Medulla oblongata (tissue), 1 donor: ENCODE measurements around the gene VPS29.
"Not testable (repeated sequence)": the region's sequence is repeated elsewhere in the genome, so short reads cannot be mapped to it uniquely, and the experiment has no call there.

Experiments used
- DNase-seq: peaks from one replicate; pipeline ENCODE4 v3.0.0-alpha.2; 2015; ENCODE audit errors: extremely low spot score

Gene VPS29

DNA sequence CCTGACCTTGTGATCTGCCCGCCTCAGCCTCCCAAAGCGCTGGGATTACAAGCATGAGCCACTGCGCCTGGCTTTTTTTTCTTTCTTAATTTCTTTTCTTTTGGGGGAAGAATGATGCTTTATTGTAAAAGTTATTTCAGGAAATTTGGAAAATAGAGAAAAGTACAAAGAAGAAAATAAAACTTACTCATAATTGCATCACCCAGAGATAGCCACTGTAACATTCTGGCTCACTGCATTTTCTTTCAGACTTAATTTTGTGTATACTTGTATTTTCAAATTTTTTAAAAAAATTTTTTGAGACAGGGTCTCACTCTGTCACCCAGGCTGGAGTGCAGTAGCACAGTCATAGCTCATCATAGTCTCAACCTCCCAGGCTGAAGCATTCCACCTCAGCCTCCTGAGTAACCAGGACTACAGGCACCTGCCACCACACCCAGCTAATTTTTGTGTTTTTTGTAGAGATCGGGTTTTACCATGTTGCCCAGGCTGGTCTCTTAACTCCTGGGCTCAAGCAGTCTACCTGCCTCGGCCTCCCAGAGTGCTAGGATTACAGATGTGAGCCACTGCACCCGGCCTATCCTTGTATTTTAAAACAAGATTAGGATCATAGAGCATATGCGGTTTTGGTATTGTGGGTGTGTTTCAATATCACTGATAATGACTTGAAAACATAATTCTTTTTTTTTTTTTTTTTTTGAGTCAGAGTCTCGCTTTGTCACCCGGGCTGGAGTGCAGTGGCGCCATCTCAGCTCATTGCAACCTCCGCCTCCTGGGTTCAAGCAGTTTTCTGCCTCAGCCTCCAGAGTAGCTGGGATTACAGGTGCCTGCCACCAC, 19.2 kb upstream of the VPS29 start:
- not testable (repeated sequence) for DNase-seq

DNA sequence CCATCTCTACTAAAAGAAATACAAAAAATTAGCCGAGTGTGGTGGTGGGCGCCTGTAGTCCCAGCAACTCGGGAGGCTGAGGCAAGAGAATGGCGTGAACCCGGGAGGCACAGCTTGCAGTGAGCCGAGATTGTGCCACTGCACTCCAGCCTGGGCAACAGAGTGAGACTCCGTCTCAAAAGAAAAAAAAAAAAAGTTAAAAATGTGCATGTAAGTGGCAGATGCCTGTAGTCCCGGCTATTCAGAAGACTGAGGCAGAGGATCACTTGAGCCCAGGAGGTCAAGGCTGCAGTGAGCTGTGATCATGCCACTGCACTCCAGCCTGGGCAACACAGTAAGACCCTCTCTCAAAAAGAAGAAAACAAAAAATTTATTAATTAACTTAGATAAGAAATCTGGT, 16.1 kb upstream of the VPS29 start:
- not testable (repeated sequence) for DNase-seq

GRCh38 chr12:110516995-110517394, 15.1 kb upstream of the VPS29 start:
- no peak for DNase-seq

GRCh38 chr12:110514363-110514762, 12.5 kb upstream of the VPS29 start:
- DNase-seq, result no peak

GRCh38 chr12:110513842-110514241, 11.9 kb upstream of the VPS29 start:
- no peak for DNase-seq

DNA sequence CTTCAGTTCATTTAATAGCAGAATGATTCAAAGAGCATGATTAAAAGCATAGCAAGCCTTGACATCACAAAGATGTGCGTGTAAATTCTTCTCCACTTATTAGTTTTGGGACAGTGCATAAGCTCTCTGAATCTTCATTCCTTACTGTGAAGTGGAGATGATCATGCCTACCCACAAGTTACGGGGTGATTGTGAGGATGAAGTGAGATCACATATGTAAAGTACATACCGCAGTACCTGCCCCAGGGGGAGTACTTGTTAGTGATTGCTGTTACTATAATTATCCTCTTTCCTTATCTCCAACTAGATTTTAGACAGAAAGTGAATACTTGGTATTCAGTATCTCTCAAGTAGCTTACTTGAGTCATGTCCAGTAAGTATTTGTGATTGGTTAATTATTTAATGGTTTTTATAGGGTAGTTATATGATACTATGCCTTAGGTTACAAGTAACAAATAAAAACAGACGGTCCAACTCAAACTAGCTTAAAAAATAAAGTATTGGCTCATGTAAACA, 6.2 kb upstream of the VPS29 start:
- no peak for DNase-seq

- DNase-seq, result no peak
Observed at GRCh38 chr12:110505332-110505731, 3.4 kb upstream of the VPS29 start.

DNA sequence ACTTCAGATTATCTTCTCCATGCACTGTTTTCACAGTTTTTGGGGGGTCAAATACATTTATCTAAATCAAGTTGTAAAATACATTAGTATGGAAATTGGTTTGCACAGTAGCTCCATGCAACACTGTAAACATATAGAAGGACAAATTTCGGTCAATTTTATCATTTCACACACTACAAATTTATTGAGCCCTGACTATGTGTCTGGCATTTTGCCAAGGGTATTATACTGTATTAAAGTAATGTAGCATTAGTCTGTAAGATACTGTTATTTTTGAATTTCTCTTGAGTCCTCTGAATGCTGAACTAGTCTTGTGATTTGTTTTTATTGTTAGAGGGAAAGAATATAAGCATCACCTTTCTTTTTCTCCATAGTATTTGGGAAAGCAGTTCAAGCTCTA, 1.5 kb upstream of the VPS29 start:
- no peak for DNase-seq

- DNase-seq, result no peak
Observed at GRCh38 chr12:110501399-110501751, 536 bp downstream of the VPS29 start.

DNA sequence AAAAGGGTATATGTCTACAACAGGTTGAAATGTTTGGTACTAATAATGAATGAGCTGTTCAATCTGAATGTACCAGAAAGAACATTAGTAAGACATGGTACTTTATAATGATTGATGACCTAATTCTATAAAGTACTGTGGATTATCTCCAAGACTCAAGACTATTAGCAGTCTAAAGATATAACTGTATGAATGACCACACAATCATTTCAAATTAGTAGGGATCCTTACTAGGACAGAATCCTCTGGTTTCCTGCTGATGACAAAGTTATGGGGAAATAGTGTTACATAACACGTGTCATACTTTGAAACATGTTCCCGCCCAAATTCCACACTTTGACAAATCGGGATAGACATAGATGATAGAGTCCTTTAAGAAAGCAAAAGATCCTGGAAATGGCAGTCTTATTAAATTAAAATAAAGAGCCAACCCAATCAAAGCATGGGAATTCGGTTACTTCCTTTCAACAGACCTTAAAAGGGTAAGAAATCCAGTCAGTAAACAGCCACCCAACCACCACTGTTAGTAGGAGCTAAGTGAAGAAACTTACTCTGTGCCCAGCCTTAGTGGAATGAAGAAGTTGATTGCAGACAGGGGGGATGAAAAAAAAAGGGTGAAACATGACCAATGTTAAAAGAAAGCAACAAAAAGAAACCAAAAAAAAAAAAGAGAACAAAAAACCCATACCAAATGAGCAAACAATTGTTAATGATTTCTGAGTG, 2.8 kb downstream of the VPS29 start:
- DNase-seq, result peak; percentile 13

- DNase-seq, result no peak
Observed at GRCh38 chr12:110475426-110475825, 26.5 kb downstream of the VPS29 start.

DNA sequence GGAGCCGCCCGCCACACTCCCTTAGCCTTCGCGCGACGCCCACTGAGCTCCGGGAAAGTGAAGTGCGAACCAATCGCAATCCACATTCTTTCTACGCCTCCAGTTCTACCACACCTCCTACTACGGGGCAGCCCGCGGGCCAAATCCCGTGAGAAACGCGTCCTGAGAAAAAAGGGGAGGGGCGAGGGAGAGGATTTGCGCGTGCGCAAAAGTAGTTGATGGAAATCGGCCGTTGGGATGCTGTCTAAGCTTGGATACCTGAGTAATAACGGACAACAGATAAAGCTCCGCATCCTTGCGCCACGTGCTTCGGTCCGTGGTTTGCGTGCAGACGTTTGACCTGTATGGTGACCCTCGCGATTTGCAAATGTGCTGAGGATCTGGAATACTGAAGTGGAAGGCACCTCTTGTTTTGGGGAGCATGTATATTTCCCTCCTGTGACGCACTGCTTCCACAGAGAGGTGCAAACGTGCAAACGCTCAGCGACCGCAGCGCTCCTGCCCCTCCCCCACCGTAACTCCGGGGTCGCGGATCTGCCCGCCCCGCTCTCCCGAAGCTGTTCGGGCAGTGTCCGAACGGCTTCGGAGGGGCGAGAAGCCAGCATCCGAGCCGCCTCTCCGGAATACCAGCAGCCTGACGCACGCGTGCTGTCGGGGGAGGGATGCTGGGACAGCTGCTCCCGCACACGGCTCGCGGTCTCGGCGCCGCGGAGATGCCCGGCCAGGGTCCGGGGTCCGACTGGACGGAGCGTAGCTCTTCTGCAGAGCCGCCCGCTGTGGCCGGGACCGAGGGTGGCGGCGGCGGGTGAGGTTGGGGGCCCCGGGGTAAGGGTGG, 33.5 kb downstream of the VPS29 start, which contains the start of the genes FAM216A and GPN3:
Gene FAM216A (plus strand): TSS at position 632 of the 835 bp plus-strand sequence. CDS start 31 bp downstream, at position 663.
Gene GPN3 (minus strand): TSS at position 44 of the 835 bp plus-strand sequence. CDS start 54 bp downstream, outside the sequence.
- peak; percentile 99 for DNase-seq

- DNase-seq, result no peak
Observed at GRCh38 chr12:110467847-110468213, 34.1 kb downstream of the VPS29 start.

- DNase-seq, result no peak
Observed at GRCh38 chr12:110466791-110467190, 35.1 kb downstream of the VPS29 start.

DNA sequence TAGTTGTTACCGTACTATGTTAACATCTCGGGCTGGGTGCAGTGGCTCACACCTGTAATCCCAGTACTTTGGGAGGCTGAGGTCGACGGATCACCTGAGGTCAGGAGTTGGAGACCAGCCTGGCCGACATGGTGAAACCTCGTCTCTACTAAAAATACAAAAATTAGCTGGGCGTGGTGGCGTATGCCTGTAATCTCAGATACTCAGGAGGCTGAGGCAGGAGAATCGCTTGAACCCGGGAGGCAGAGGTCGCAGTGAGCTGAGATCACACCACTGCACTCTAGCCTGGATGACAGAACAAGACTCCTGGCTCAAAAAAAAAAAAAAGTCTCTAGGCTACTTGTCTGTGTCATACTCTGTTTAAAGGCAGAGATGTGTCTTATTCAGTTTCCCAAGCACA, 36.1 kb downstream of the VPS29 start:
- DNase-seq, result not testable (repeated sequence)

DNA sequence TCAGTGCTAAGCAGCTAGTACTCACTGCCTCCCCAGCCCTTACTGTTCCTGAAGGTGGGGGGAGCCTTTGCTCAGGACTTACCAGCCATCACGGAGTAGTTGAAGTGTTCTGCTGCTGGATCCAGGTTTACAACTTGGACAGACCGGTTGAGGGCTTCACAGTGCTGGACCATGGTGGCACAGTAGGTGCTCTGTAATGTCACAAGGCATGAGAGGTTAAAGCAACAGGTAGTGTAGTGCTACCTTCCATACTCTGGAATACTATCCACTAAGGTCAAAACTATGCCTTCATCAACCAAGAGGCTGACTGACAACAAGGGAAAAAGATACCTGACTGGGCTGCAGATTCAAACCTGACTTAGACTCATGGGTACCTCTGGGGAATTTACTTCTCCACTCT, 36.9 kb downstream of the VPS29 start:
- no peak for DNase-seq

GRCh38 chr12:110461189-110461588, 40.7 kb downstream of the VPS29 start:
- DNase-seq, result not testable (repeated sequence)

DNA sequence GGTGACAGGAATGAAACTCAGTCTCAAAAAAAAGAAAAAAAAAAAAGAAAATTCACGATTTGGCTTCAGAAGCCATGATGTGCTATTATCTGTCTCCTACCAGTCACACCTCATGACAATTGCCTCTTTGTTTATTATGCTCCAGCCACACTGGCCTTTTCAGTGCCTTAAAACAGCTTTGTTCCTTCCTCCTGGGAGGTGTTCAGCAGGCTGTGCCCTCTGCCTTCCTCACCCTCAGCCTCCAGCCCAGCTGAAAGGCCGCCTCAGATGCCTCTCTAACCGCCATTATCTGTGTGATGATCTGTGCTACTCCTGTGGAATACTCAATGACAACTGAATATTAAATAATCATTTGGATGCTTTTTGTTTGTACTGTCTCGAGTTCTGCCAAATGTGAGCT, 43.2 kb downstream of the VPS29 start:
- peak; percentile 53 for DNase-seq

GRCh38 chr12:110453569-110454296, 48.2 kb downstream of the VPS29 start:
- no peak for DNase-seq

GRCh38 chr12:110451263-110451662, 50.6 kb downstream of the VPS29 start:
- no peak for DNase-seq
